GM21447 (cell line): Measurements from ENCODE around the gene JPH4.

ENCODE experiments used
- ATAC-seq: cut with Tn5 transposase; IDR thresholded peaks from one replicate; pipeline ENCODE4 v1.9.1; 2021; ENCODE audit not compliant: unreplicated experiment

The JPH4 gene

GRCh38 chr14:23580948-23581281 is 2.3 kb upstream of the JPH4 start:
- no peak for ATAC-seq

GRCh38 chr14:23580152-23580926 is 1.7 kb upstream of the JPH4 start:
- no peak for ATAC-seq

GRCh38 chr14:23579739-23580138 is 1.1 kb upstream of the JPH4 start:
- ATAC-seq, result no peak

- ATAC-seq, result no peak
Observed at GRCh38 chr14:23579311-23579630, 681 bp upstream of the JPH4 start.

- ATAC-seq, result no peak
Observed at GRCh38 chr14:23577710-23578392, 739 bp downstream of the JPH4 start.

- ATAC-seq, result no peak
Observed at GRCh38 chr14:23577004-23577681, 1.4 kb downstream of the JPH4 start.

GRCh38 chr14:23573384-23574015 is 5.1 kb downstream of the JPH4 start:
- ATAC-seq, result no peak

- ATAC-seq, result no peak
Observed at GRCh38 chr14:23572836-23573235, 5.8 kb downstream of the JPH4 start.

- no peak for ATAC-seq
Observed at GRCh38 chr14:23572524-23572828, 6.1 kb downstream of the JPH4 start.

GRCh38 chr14:23571701-23572523 is 6.7 kb downstream of the JPH4 start:
- ATAC-seq, result no peak

- ATAC-seq, result no peak
Observed at GRCh38 chr14:23570806-23571483, 7.6 kb downstream of the JPH4 start.

- no peak for ATAC-seq
Observed at GRCh38 chr14:23569443-23570151, 9.0 kb downstream of the JPH4 start.

- no peak for ATAC-seq
Observed at GRCh38 chr14:23568600-23569331, 9.8 kb downstream of the JPH4 start.

- no peak for ATAC-seq
Observed at GRCh38 chr14:23568021-23568599, 10.5 kb downstream of the JPH4 start.

GRCh38 chr14:23567186-23568020 is 11.2 kb downstream of the JPH4 start, which contains the start of gene AP1G2:
Gene AP1G2 (minus strand): TSS chr14:23567791. CDS start chr14:23567314, 477 bp downstream.
- ATAC-seq, result peak; percentile 88

- peak; percentile 8 for ATAC-seq
Observed at GRCh38 chr14:23566778-23567185, 11.8 kb downstream of the JPH4 start.

- no peak for ATAC-seq
Observed at GRCh38 chr14:23566112-23566777, 12.3 kb downstream of the JPH4 start.
